ENCODE results near the gene PAX7.
"Not testable (repeated sequence)": the region's sequence is repeated elsewhere in the genome, so short reads cannot be mapped to it uniquely, and the experiment has no call there.

PAX7 gene

GRCh38 chr1:18666317-18666920 lies 35.8 kb downstream of the PAX7 start:
- no peak for FAIRE-seq

GRCh38 chr1:18667333-18667732 lies 36.7 kb downstream of the PAX7 start:
- FAIRE-seq: no peak

DNA sequence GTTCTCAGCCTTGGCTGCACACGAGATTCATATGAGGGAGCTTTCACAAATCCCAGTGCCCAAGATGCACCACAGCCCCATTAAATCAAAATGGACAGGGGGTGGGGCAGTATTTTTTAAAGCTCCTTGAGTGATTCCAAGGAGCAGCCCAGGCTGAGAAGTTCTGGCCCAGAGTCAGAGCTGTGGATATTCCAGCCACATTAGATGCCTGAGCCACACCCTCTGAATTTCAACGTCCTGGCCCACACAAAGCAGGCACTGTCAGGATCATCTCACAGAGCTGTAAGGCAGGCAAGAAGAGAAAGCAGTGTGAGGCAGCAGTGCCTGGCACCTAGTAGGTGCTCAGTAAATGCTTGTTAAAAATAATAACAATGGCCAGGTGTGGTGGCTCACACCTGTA lies 37.4 kb downstream of the PAX7 start:
- FAIRE-seq: no peak

DNA sequence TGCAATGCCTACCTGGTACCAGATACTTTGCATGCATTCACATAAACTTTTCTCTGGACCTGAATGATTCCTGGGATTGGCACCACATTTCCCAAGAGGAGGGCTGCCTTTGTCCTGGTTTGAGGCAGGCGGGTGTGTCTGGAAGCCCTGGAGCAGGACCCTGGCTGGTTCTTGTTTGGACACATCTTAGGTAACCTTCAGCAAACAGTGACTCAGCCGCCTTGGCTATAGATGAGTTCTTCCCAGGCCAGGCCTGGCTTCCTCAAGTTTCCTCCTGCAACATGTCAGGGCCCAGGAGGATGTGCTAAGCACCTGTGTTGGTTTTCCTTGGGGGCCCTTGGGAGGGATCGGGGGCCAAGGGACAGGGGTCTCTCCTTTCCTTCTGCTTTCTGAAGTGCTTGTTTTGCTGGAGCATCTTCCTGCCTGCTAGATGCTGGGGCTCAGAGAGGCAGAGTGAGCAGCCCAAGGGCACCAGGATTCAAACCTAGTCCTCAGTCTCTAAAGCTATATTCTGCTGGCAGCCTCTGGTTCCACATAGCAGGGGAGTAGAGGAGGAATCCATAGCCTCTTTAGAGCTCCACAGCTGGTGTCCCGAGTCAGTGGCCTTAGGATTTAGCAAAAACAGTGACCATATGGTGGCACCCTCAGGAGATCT lies 38.2 kb downstream of the PAX7 start:
- FAIRE-seq: no peak

- FAIRE-seq: no peak
Measured at GRCh38 chr1:18670121-18670867, 39.6 kb downstream of the PAX7 start.

- FAIRE-seq: no peak
Measured at GRCh38 chr1:18670868-18671225, 40.2 kb downstream of the PAX7 start.

GRCh38 chr1:18673976-18674375 lies 43.3 kb downstream of the PAX7 start:
- no peak for FAIRE-seq

- FAIRE-seq: no peak
Measured at GRCh38 chr1:18676332-18676781, 45.7 kb downstream of the PAX7 start.

- FAIRE-seq: peak; percentile 75
Measured at GRCh38 chr1:18681423-18681835, 50.8 kb downstream of the PAX7 start.

DNA sequence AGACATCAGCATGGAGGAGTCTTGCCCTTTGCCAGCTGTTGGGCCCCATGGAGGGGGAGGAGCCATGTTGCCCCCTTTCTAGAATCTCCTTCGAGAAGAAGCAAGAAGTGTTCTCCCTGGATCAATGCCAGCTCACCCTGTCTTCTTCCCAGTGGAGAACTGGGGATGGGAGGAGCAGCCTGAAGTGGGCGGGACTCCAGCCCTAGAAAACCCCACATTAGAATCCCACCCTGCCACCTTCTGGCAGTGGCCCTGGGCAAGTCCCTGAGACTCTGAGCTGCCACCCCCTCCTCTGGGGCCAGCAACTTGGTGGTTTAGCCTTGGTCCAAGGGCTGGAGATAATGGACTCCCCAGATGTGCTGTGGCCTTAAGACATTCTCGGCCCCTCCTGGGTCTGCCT lies 51.7 kb downstream of the PAX7 start:
- no peak for FAIRE-seq

DNA sequence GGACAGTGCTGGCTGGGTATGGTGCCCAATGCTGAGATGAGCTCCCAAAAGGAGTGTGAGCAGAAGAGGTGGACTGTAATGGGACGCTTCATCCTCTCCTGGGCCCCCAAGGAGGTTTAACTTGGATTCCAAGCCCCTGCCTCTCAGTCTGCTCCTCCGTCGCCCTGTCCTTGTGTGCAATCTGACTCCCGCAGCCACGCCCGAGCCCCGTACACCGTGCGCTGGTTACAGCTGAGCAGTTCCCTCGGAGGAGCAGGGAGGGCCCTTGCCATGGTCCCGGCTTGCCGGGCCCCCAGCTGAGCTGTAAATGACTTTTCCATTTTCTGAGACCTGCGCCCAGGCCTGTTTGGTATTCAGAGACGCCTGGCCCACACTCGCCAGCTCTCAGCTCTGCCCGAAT lies 53.7 kb downstream of the PAX7 start:
- FAIRE-seq: no peak

DNA sequence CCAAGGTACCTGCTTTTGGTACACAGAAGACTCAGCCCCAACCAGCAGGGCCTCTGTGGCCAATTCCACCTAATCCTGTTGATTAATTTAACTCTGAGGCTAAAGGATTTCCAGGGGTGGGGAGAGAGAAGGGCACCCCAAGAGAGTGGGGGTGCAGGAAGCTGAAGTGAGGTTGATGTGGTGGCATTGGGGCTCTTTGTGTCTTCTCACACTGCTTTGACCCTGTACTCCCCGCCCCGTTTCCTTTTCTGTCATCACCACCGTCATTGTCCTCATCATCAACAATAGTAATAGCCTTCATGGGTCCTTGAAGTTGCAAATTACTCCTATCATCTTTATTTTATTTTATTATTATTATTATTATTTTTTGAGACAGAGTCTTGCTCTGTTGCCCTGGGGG lies 55.9 kb downstream of the PAX7 start:
- FAIRE-seq: no peak

DNA sequence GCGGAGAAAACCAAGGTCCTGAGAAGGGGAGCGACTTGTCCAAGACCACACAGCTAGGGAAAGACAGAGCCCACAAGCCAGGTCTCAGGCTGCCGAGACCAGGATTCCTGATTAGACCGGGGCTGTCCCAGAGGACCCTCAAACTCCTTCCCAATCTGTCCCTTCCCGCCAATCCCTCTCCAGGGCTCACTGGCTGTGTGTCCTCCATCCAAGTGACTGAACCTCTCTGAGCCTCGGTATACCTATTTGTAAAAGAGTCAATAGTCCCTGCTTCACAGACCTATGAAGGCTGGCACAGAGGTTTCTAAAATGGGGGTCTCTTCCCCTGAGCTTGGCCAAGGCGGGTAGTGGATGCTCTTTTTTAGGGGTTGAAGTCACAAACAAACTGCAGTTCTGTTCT lies 56.6 kb downstream of the PAX7 start:
- FAIRE-seq: no peak

DNA sequence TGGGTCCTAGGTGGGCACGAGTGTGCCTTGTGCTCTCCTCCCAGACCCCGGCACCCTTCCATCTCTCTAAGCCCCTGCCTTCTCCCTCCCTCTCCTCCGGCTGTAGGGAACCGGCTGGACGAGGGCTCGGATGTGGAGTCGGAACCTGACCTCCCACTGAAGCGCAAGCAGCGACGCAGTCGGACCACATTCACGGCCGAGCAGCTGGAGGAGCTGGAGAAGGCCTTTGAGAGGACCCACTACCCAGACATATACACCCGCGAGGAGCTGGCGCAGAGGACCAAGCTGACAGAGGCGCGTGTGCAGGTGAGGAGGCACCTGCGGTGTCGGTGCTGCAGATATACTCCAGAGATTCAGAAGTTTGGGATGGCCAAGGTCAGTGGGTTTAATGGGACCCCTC lies 61.0 kb downstream of the PAX7 start:
- no peak for FAIRE-seq

DNA sequence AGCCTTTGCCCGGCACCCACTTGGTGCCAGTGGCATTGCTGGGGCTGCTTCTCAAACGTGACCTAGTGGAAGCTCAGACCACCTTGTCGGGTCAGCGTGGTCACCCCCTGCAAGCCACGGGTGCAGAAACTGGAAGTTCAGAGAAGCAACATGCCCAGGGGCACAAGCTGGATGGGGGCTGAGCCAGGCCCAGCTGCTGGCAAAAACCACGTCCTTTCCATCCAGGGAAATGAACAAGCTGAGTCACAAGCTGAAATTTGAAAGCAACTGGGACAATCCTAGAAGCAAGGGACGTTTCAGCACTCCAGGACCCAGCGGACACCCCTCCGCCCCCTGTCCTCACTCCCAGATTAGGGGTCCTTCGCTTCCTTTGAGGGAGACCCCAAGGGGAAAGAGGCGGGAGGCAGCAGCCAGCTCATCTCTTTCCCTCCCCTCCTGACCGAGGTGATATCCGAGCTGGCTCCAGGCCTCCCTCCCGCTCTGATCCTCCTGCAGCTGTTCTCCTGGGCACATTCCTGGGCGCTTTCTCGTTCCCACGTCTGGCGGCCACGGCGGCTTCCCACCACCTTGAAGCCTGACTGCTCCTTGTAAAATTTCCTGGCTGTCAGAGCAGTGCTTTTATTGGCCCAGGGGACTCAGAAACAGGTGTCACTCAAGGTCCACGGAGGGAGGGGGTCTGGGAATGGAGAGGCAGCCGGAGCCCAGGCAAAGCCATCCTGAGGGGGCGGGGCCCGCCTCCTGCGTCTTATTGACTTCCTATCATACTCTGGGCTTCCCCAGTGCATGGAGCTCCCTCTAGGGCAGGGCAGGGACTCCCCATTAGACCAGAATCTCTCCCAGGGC lies 62.8 kb downstream of the PAX7 start:
- FAIRE-seq: no peak

DNA sequence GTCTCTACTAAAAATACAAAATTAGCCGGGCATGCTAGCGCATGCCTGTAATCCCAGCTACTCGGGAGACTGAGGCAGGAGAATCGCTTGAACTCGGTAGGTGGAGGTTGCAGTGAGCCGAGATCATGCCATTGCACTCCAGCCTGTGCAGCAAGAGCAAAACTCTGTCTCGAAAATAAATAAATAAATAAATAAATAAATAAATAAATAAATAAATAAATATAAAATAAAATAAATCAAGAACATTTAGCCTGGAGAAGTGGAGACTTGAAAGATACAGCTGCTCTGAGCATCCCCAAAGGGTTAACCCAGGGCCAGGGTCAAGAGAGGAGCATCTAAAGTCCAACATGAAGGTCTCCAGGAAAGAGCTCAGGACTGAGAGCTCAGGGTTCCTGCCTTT lies 63.6 kb downstream of the PAX7 start:
- not testable (repeated sequence) for FAIRE-seq

GRCh38 chr1:18697541-18697940 lies 66.9 kb downstream of the PAX7 start:
- no peak for FAIRE-seq

DNA sequence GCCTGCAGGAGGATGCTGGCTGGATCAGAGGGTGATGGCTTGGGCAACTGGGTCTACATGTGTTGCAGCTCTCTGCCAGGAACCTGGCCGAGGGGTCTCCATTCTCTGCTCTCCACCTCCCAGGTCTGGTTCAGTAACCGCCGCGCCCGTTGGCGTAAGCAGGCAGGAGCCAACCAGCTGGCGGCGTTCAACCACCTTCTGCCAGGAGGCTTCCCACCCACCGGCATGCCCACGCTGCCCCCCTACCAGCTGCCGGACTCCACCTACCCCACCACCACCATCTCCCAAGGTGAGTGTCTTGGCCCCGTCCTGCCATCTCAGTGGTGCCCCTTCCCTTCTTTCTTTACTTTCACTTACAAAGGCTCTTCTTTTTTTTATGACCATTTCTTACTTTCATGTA lies 69.9 kb downstream of the PAX7 start:
- FAIRE-seq: no peak

GRCh38 chr1:18701183-18701582 lies 70.5 kb downstream of the PAX7 start:
- no peak for FAIRE-seq

DNA sequence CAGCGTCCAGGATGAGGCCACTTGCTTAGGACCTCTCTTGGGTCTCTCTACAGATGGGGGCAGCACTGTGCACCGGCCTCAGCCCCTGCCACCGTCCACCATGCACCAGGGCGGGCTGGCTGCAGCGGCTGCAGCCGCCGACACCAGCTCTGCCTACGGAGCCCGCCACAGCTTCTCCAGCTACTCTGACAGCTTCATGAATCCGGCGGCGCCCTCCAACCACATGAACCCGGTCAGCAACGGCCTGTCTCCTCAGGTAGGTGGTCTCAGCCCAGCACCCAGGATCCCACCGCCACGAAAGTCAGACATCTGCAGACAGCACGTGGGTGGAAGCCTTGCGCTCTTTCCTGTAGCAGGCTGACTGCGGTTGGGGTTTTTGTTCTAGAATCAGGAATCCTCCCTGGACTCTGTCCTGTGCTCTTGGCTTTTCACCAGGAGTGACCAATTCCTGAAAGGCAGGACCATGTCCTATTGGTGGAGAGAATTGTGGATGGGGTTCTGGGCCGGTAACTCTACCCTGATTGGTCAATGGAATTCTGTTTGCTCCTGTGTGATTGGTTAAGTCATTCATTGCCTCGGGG lies 72.5 kb downstream of the PAX7 start:
- no peak for FAIRE-seq

DNA sequence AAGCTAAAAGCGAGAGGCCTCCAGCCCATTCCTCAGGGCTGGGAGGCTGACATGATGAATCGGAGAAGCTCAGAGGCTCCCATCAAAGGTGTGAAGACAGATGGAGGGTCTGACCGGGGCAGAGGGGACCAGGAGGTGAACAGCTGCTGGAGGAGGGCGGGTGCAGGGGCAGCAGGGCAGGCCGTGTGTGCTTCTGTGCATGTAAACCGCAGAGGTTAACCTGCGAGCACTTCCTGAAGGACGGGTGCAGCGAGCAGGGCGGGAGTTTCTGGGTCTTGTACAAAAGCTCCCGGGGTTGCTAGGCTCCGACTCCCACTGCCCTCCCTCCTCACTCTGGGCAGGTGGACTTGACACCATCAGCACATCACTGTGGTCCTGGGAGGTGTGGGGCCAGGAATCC lies 75.2 kb downstream of the PAX7 start:
- FAIRE-seq: no peak

DNA sequence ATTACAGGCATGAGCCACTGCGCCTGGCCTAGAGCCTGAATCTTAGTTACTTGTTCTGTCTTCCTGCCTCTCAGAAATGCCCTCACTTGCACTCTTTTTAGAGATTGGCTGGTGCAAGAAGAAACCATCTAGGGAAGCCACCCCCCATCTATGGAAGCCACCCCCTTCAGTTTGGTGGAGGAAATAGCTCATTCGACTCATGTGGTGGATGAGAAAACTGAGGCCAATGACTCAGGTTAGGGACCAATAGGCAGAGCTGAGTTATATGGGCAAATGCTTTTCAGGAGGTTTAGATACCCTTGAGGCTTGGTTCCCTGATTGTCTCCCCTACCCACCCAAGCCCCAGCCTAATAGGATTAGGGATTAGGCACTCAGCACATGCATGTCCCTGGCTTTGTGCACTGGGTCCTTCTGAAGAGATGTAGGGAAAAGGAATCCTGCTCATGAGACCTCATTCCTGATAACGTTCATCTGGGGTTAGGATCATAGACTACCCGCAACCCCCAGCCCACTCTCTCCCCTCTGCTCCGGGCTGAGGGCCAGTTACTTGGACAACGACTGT lies 77.1 kb downstream of the PAX7 start:
- FAIRE-seq: no peak

GRCh38 chr1:18710002-18710401 lies 79.4 kb downstream of the PAX7 start:
- no peak for FAIRE-seq

Measured in A204.1 (cell line).